Mucosa of descending colon (tissue), 3 donors: Measurements from ENCODE around the gene MCF2L. TPM values are rescaled to one million over a fixed set of nuclear protein-coding genes. Genes with fewer than 3 reads are reported as not detected.

ENCODE experiments used
- ATAC-seq: fragments of 200-7000 bp; cut with Tn5 transposase; one replicate; pipeline ENCODE4 v1.9.1; 2020; ENCODE audit warnings: mild to moderate bottlenecking, moderate library complexity
- DNase-seq, 3 donors: peaks; one replicate each; pipeline ENCODE4 v3.0.0-alpha.2; 2020
- H3K36me3 ChIP-seq: fragments of 200-600 bp; one replicate; pipeline ENCODE4 v1.8.0; 2021; ENCODE audit warnings: low read depth, mild to moderate bottlenecking
- H3K4me1 ChIP-seq: fragments of 200-600 bp; one replicate; pipeline ENCODE4 v1.8.0; 2021; ENCODE audit warnings: low read depth, mild to moderate bottlenecking
- H3K4me3 ChIP-seq: fragments of 200-600 bp; one replicate; pipeline ENCODE4 v1.8.0; 2021; ENCODE audit warnings: mild to moderate bottlenecking
- H3K9me3 ChIP-seq: fragments of 200-600 bp; one replicate; pipeline ENCODE4 v1.8.0; 2021; ENCODE audit warnings: mild to moderate bottlenecking
- intact Hi-C, 2 donors: fragments of 100-400 bp; cut with DNase I in 1 of 2; cut with micrococcal nuclease in 1 of 2; formaldehyde crosslinking; loops; one replicate each; pipeline versions ENCODE4 v1.11.0 to v1.11.1; 2022; cut with DNase I, micrococcal nuclease
- total RNA-seq, 3 donors: library from RNA; stranded (reverse); fragmentation: NEBNext Ultra II Directional in 2 of 3; extraction: Animal tissue kit (Norgen Biotek cat#: 25700) in 2 of 3; gene quantifications; one replicate each; pipeline versions ENCODE4 v1.2.1 to v1.2.4, GENCODE V29; 2021 to 2023
- TF ChIP-seq, protein P1 (sequence below): fragments of 200-600 bp; IDR thresholded peaks from one replicate; pipeline ENCODE4 v1.8.0; 2022; ENCODE audit warnings: antibody characterized with exemption, mild to moderate bottlenecking
- donor health status: DM: no; HTN: no; CAD: no; lungs with moderate emphysema.
- donor health status: DM: no; HTN: no; CAD: no.
- donor health status: DM: no; HTN: yes; CAD: no.

The MCF2L gene
- total RNA-seq, 3 donors from 2014 or later = 53.9 to 109 (median 95.4) TPM

DNA sequence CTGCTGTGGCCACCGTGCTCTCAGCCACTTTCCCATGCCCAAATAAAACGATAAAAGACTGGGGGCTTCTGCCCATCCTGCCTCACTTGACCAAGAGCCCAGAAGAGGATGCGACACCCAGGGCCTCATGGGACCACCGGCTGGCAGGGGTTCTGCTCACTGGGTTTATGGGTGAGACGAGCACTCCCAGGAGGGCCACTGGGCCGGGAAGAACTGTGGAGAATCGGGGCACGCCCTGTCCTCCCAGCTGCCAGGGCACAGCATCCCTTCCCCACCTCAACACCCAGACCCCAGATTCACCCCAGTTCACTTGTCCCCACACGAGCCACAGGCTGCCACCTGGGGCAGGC is 148.9 kb downstream of the MCF2L start:
- ATAC-seq (no peak), DNase-seq (no peak)
- TF ChIP-seq, protein P1, sequence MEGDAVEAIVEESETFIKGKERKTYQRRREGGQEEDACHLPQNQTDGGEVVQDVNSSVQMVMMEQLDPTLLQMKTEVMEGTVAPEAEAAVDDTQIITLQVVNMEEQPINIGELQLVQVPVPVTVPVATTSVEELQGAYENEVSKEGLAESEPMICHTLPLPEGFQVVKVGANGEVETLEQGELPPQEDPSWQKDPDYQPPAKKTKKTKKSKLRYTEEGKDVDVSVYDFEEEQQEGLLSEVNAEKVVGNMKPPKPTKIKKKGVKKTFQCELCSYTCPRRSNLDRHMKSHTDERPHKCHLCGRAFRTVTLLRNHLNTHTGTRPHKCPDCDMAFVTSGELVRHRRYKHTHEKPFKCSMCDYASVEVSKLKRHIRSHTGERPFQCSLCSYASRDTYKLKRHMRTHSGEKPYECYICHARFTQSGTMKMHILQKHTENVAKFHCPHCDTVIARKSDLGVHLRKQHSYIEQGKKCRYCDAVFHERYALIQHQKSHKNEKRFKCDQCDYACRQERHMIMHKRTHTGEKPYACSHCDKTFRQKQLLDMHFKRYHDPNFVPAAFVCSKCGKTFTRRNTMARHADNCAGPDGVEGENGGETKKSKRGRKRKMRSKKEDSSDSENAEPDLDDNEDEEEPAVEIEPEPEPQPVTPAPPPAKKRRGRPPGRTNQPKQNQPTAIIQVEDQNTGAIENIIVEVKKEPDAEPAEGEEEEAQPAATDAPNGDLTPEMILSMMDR = no peak
- intact Hi-C loops = no loop called here
- no peak overlapping the region for H3K4me3 ChIP-seq
- no peaks in the 10 kb centered on the region for H3K4me1 ChIP-seq
- no peaks in the 10 kb centered on the region for H3K9me3 ChIP-seq
- no peaks in the 10 kb centered on the region for H3K36me3 ChIP-seq

DNA sequence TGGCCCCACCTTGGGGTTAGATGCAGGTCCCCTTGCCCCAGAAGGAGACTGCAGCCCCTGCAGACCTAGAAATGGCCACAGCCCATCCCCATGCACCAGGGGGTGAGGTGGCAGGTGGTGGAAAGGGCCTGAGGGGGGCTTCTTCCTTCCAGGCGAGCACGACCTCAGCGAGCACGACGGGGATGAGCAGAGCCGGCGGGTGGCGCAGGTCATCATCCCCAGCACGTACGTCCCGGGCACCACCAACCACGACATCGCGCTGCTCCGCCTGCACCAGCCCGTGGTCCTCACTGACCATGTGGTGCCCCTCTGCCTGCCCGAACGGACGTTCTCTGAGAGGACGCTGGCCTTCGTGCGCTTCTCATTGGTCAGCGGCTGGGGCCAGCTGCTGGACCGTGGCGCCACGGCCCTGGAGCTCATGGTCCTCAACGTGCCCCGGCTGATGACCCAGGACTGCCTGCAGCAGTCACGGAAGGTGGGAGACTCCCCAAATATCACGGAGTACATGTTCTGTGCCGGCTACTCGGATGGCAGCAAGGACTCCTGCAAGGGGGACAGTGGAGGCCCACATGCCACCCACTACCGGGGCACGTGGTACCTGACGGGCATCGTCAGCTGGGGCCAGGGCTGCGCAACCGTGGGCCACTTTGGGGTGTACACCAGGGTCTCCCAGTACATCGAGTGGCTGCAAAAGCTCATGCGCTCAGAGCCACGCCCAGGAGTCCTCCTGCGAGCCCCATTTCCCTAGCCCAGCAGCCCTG is 149.4 kb downstream of the MCF2L start:
- Histone ChIP-seq H3K36me3 (no peaks in the 10 kb centered on the region), H3K4me3 (no peak overlapping the region), H3K9me3 (no peaks in the 10 kb centered on the region), H3K4me1 (peaks cover 4% of the 10 kb centered on the region)
- no peak for DNase-seq
- TF ChIP-seq, protein P1 = no peak
- no peak for ATAC-seq
- intact Hi-C loops = no loop called here

DNA sequence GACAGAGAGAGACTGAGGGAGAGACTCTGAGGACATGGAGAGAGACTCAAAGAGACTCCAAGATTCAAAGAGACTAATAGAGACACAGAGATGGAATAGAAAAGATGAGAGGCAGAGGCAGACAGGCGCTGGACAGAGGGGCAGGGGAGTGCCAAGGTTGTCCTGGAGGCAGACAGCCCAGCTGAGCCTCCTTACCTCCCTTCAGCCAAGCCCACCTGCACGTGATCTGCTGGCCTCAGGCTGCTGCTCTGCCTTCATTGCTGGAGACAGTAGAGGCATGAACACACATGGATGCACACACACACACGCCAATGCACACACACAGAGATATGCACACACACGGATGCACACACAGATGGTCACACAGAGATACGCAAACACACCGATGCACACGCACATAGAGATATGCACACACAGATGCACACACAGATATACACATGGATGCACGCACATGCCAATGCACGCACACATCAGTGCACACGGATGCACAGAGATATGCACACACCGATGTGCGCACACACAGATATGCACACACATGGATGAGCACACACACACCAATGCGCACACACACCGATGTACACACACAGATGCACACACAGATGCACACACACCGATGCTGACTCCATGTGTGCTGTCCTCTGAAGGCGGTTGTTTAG is 150.3 kb downstream of the MCF2L start:
- H3K36me3 ChIP-seq = no peaks in the 10 kb centered on the region
- H3K4me1 ChIP-seq = peaks cover 4% of the 10 kb centered on the region
- H3K9me3 ChIP-seq = no peaks in the 10 kb centered on the region
- no peak for DNase-seq
- TF ChIP-seq, protein P1 = no peak
- no peak for ATAC-seq
- H3K4me3 ChIP-seq = no peak overlapping the region
- intact Hi-C loops = no loop called here

DNA sequence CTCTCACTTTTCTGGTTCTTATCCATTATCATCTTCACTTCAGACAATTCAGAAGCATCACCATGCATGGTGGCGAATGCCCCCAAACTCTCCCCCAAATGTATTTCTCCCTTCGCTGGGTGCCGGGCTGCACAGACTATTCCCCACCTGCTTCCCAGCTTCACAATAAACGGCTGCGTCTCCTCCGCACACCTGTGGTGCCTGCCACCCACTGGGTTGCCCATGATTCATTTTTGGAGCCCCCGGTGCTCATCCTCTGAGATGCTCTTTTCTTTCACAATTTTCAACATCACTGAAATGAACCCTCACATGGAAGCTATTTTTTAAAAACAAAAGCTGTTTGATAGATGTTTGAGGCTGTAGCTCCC is 150.8 kb downstream of the MCF2L start:
- ATAC-seq (no peak), DNase-seq (no peak)
- peaks cover 4% of the 10 kb centered on the region for H3K4me1 ChIP-seq
- no peak overlapping the region for H3K4me3 ChIP-seq
- no peaks in the 10 kb centered on the region for H3K9me3 ChIP-seq
- no peaks in the 10 kb centered on the region for H3K36me3 ChIP-seq
- TF ChIP-seq, protein P1 = no peak
- intact Hi-C loops = no loop called here

DNA sequence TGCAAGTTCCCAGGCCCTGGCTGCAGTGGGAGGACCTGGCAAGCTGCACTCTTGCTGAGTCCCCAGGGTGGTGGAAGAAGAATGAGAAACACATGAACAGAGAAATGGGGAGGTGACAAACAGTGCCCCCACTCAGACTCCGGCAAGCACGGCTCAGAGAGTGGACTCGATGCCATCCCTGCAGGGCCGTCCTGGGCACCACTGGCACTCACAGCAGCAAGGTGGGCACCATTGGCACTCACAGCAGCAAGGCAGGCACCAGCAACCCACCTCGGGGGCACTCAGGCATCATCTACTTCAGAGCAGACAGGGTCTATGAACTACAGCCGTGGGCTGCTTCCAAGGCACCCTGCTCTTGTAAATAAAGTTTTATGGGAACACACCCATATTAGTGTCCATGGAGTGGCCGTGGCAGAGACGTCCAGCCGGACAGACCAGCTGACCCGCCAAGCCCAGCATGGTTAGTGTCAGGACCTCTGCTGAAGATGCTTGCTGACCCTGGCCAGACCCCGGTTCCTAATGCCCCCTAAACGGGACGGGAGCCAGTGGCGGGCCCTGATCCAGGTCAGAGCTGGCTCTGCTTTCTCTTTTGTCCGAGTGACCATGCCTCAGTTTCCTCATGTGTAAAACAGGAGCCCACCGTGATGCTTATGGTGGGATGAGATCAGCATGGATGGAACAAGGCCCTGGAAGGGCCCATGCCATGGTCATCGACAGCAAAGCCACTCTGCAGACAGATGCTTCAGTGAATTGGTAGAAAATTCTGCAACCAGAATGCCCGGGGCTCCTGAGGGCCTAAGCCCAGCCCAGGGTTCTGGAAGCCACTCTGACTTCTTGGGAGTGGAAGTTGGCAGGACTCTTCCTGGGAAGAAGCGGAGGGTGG is 151.5 kb downstream of the MCF2L start:
- no peak for ATAC-seq
- H3K4me3 ChIP-seq = no peak overlapping the region
- TF ChIP-seq, protein P1 = no peak
- intact Hi-C loops = no loop called here
- DNase-seq = no peak
- peaks cover 4% of the 10 kb centered on the region for H3K4me1 ChIP-seq
- no peaks in the 10 kb centered on the region for H3K9me3 ChIP-seq
- no peaks in the 10 kb centered on the region for H3K36me3 ChIP-seq
